HG03457 (cell line): Measurements from ENCODE around the gene TLL2.

ENCODE experiments used
- ATAC-seq: cut with Tn5 transposase; IDR thresholded peaks from one replicate; pipeline ENCODE4 v1.9.1; 2021; ENCODE audit warnings: moderate number of reproducible peaks; ENCODE audit not compliant: unreplicated experiment

TLL2 gene

GRCh38 chr10:96468845-96469244 lies 44.9 kb downstream of the TLL2 start:
- no peak for ATAC-seq

DNA sequence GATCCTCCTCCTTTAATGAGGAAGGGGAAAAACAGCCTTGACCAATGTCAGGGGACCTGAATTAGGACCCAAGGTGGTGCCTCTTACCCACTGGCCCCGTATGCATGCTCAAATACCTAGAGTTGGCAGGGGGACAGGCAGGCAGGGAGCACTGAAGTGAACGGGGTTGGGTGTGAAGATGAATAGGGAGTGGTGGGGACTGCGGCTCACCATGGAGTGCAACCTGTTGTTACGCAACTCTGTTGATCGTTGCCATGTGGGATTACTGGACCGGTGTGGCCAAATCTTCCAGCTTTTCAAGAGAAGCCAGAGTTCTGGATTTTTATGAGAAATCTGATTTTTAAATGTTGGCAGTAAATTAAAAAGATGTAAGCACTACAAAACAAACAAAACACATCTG lies 48.1 kb downstream of the TLL2 start:
- no peak for ATAC-seq

DNA sequence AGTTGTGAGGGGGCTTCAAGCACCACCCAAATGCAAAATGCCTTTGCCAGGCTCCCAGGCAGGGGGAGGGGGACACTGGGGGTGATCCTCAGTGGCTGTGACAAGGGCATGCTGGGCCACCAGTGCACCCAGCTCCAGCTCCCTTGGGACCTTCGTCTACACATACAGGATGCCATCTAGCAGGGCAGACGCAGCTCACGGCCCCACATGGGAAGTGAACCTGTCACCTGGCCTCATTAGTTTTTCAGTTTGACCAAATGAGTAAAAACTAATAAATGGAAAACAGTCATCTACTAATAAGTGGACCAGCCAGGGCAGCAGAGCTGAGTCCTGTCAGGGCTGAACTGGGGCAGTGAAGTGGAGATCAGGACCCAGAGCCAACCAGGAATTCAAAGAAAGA lies 50.2 kb downstream of the TLL2 start:
- no peak for ATAC-seq

DNA sequence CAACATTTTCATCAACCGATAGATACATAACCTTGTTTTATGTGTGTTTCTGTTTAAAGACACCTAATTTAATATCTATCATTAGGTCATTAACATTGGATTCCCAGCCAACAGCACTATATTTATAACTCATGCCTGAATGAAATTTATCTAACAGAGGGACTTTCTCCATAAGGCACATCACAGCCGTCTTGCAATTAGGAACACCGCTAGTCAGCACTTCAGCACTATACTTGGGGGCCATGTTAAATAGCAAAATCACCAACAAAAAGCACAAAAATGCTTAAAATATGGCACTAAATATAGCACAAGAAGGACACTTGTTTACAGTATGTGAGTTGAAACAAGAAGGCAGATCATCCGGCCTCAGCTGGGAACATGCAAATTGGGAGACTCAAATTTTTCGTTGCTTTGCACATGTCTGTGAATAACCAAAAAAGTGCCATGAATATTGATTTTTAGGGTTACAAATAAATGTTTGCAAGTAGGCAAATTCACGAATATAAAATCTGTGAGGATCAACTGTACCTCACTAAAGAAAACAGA lies 51.0 kb downstream of the TLL2 start:
- ATAC-seq: no peak

GRCh38 chr10:96460316-96460715 lies 53.4 kb downstream of the TLL2 start:
- ATAC-seq: no peak

DNA sequence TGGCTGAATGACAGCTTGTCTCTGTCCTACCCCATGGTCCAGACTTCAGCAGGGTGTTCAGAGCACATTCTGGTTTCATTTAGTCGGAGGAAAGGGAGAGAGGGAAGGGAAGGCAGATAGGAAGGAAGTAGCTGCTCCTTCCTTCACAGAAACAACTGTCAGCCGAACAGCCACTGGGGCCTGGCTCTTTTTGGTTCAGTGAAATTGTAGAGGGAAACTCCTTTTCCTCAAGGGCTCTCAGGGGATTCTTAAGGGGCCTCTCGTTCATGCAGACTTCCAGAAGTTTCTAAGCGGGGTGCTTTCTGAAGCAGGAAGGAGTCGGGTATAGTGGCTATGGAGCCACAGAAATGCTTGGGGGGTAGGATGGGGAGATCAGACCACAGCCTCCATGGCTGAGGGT lies 56.4 kb downstream of the TLL2 start:
- ATAC-seq: no peak

DNA sequence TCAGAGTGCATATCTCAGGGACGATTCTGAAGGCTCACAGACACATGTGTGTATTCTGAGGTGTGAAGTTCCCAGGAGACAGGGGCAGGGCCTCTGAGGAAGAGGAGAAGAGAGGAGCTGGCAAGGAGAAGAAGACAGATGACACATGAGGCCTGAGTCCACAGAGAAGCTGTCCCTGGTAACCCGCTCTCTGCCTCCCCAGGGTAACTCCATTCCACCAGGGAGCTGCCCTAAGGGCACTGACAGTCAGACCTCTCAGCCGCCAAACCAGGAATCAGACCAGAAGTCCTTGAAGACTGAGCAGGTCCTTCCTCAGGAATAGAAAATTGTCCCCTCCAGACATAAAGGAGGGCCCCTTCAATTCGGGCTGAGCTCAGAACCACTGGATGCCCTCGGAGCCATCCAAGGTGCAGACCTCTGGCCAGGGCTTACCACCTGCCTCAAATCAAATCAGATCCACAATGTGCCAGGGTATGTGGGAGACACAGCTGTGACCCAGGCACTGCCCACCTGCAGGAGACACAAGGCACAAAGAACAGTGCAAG lies 57.4 kb downstream of the TLL2 start:
- no peak for ATAC-seq

DNA sequence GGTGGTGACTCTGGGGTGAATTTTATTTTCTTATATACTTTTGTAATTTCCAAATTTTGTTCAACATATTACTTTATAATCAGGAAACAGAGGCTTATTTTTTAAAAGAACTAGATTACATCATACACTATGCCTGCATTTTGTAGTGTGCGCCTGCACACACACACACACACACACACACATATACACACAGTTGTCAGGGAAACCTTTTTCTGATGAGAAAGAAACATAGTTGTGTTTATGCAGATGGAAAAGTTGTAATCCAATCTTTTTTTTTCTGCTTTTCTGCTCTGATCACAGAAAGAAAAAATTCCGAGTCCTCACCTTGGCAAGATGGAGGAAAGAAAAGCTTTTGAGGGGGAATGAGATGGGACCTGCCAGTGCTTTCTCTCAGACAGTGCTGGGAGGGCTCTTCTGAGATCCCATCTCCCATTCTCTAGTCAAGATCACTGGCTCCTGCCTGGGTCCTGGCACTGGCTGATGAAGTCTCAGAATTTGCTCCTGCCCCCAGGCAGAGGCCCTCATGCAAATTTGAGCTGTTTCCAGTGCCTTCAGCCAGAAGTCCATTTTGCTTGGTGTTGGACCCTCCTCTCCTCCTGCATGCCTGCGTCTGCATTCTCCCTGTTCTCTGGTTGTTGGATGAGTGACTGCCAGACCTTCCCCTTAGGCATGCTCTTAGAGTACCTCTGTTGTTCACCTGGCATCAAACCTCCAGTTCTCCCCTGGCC lies 59.7 kb downstream of the TLL2 start:
- no peak for ATAC-seq

GRCh38 chr10:96452494-96453153 lies 61.1 kb downstream of the TLL2 start:
- ATAC-seq: no peak

GRCh38 chr10:96450529-96451207 lies 63.1 kb downstream of the TLL2 start:
- no peak for ATAC-seq

- ATAC-seq: no peak
These were observed 65.2 kb downstream of the TLL2 start for GRCh38 chr10:96448558-96448957.

DNA sequence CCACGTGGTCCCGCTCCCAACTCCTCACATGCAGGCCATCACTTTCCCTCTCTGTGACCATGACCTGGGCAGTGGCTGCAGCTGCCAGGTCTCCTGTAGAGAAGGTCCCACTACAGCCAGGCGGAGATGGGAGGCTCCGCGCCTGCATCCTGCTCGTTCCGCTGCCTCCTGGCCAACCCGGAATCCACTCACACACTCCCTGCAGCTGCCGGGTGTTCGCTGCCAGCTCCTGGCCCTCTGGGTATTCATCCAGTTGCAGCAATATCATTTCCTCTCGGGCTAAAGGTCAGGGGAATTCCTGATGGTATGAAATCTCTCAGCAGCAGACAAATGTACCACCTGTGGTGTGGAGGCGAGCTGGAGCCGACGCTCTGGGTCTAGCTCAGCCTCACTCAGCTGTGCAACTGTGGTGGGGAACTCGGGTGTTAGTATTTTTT lies 65.7 kb downstream of the TLL2 start:
- no peak for ATAC-seq

- ATAC-seq: no peak
These were observed 66.6 kb downstream of the TLL2 start for GRCh38 chr10:96446966-96447596.

- ATAC-seq: no peak
These were observed 71.6 kb downstream of the TLL2 start for GRCh38 chr10:96441987-96442643.

DNA sequence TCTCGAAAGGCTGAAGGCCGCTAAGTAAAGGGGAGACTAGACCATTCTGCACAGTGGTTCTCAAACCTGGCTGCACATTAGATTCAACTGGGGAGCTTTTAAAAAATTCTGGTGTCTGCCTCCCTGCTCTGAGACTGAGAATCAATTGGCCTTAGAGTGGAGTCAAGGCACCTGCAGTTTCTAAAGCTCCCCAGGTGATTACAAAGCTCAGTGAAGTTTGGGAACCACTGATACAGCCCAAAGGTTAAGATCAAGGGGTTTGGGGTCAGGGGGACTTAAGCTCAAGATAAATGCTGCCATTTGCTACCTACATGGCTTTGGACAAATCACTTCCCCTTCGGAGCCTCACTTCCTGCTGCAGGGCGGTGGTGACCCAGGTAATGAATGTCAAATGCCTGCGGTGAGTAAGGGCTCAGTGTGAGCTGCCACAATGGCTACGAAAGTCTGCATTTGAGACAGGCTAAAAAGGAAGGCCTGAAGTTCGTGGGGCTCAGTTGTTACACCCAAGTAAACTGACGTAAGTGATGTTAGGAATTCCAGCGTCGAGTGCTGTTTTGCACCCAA lies 72.3 kb downstream of the TLL2 start:
- ATAC-seq: no peak

DNA sequence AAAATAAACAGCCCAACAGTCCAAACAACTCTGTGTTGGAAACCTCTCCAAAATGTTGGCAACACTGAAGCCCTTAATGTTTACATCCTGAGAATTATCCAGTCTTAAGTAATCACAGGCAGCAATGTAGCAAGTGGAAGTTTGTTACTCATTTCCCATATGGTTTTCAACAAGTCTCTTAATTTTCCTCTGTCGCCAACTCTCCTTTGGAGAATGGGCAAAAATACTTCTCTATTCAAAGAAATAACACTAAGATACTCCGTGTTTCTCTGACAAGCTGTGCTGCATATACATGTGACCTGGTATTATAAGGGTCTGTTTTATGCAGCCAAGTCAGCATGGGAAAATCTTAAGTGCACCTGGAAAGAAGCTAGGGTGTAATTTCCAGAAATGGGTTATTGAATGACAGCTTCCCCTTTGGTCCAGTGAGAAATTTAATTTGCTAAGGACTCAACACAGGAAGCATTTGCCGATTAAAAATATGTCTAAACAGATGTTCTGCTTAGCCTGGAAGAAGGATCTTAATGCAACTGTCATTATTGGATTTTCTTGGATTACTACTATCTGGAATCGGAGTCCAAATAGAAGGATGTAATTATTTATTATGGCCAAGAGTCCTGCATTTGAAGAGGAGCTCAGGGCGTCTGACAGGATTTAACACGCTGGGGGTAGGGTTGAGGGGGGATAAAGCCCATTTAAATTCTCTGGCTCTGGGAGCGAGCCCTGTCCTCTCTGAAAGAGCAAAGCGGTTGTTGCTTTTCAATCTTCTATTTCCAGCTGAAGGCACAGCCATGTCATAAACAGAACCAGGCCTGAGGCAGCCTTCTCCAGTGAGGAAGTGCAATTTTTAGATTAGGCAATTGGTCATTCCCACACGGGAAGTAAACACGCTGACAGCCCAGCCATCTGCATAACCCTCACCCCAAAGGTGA lies 73.1 kb downstream of the TLL2 start:
- ATAC-seq: no peak

GRCh38 chr10:96439725-96440124 lies 74.0 kb downstream of the TLL2 start:
- no peak for ATAC-seq

GRCh38 chr10:96436035-96436434 lies 77.7 kb downstream of the TLL2 start:
- ATAC-seq: no peak
